ENCODE measurements around the gene IGSF23.

The IGSF23 gene

DNA sequence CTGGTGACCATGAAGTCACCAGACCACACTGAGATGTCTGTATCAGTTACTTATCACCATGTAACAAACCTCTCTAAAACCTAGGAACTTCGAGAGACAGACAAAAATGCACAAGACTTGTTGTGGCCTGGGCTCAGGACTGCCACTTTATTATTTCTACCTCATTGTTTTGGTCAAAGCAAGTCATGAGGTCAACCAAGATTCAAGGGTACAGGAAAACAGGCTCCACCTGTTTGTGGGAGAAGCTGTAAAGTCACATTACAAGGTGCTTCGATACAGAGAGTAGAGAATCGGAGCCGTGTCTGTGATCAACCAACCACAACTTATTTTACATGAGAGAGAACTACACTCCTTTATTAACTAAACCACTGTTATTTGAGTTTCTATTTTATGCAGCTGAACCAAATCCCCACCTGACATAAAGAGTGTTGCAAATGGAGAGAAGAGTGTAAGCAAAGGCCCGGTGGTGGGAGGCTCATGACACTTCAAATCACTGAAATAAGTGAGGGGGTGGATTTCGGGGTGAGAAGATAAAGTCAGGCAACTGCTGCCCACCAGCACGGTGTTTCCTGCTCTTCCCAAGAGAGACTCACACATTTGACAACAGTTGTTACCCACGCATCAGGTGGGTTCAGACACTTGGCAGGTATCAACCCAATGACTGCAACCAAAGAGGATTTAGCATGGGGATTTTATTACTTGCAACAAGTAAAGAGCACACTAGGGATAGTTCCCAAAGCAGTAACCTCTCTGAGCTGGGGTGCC is 39.0 kb upstream of the IGSF23 start:
- Histone ChIP-seq H3K4me1 (ENCODE audit: control insufficient read depth, insufficient read depth, low read length, poor library complexity, severe bottlenecking) (no peaks in the 10 kb centered on the region), H3K27me3 (replicated peaks; ENCODE audit: control insufficient read depth, insufficient read depth, low read length, poor library complexity, severe bottlenecking) (no peaks in the 10 kb centered on the region), H3K36me3 (ENCODE audit: control insufficient read depth, insufficient read depth, low read length) (no peaks in the 10 kb centered on the region), H3K27ac (ENCODE audit: insufficient read depth, low read length, poor library complexity, severe bottlenecking) (no peak overlapping the region), H3K9me3 (ENCODE audit: control insufficient read depth, low read length) (no peaks in the 10 kb centered on the region), H3K4me3 (ENCODE audit: insufficient read depth, low read depth, low read length, poor library complexity, severe bottlenecking) (no peak overlapping the region)
- DNase-seq: no peak

- H3K27ac ChIP-seq (ENCODE audit: insufficient read depth, low read length, poor library complexity, severe bottlenecking): no peak overlapping the region
- no peaks in the 10 kb centered on the region for H3K9me3 ChIP-seq (ENCODE audit: control insufficient read depth, low read length)
- no peak for DNase-seq
- no peak overlapping the region for H3K4me3 ChIP-seq (ENCODE audit: insufficient read depth, low read depth, low read length, poor library complexity, severe bottlenecking)
- no peaks in the 10 kb centered on the region for H3K4me1 ChIP-seq (ENCODE audit: control insufficient read depth, insufficient read depth, low read length, poor library complexity, severe bottlenecking)
- H3K36me3 ChIP-seq (ENCODE audit: control insufficient read depth, insufficient read depth, low read length): no peaks in the 10 kb centered on the region
- H3K27me3 ChIP-seq (replicated peaks; ENCODE audit: control insufficient read depth, insufficient read depth, low read length, poor library complexity, severe bottlenecking): no peaks in the 10 kb centered on the region
These were observed 38.2 kb upstream of the IGSF23 start for GRCh38 chr19:44575116-44575700.

DNA sequence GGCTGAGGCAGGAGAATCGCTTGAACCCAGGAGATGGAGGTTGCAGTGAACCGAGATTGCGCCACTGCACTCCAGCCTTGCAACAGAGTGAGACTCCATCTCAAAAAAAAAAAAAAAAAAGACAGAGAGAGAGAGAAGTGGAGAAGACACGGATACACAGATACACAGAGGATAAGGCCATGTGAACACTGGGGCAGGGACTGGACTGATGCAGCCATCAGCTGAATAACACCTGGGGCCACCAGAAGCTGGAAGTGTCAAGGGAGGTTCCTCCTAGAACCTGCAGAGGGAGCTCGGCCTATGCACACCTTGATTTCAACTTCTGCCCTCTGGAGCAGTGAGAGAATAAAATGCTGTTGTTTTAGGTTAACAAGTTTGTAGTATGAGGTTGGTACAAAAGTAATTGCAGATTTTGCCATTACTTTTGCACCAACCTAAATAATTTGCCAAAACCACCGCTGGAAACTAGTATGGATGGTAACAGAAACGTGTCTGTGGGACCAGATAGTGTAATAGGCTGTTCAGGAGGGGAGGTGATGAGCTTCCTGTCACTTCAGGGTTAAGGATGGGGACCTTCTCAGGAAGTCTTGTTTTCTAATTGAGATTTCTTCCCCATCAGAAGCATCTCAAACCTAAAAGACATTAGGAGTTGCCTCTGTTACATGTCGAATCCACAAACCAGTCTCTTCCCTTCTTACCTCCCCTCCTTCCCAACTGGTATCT is 36.4 kb upstream of the IGSF23 start:
- H3K4me1 ChIP-seq (ENCODE audit: control insufficient read depth, insufficient read depth, low read length, poor library complexity, severe bottlenecking): no peaks in the 10 kb centered on the region
- H3K27me3 ChIP-seq (replicated peaks; ENCODE audit: control insufficient read depth, insufficient read depth, low read length, poor library complexity, severe bottlenecking): no peaks in the 10 kb centered on the region
- H3K36me3 ChIP-seq (ENCODE audit: control insufficient read depth, insufficient read depth, low read length): no peaks in the 10 kb centered on the region
- no peaks in the 10 kb centered on the region for H3K9me3 ChIP-seq (ENCODE audit: control insufficient read depth, low read length)
- no peak overlapping the region for H3K27ac ChIP-seq (ENCODE audit: insufficient read depth, low read length, poor library complexity, severe bottlenecking)
- H3K4me3 ChIP-seq (ENCODE audit: insufficient read depth, low read depth, low read length, poor library complexity, severe bottlenecking): no peak overlapping the region
- no peak for DNase-seq

DNA sequence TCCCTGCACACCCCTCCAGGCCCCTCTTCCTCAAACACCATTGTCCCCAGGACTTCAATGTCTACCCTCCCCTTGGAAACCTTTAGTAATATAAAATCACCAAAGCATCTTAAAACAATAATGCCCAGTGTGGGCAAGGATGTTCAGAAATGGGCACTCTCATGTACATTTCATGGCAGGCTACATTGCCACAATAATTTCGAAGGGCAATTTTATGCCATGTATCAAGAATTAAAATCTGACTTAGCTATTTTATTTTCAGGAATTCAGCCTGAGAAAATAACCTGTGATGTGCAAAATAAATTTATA is 35.8 kb upstream of the IGSF23 start:
- Histone ChIP-seq H3K27me3 (replicated peaks; ENCODE audit: control insufficient read depth, insufficient read depth, low read length, poor library complexity, severe bottlenecking) (no peaks in the 10 kb centered on the region), H3K36me3 (ENCODE audit: control insufficient read depth, insufficient read depth, low read length) (no peaks in the 10 kb centered on the region), H3K4me3 (ENCODE audit: insufficient read depth, low read depth, low read length, poor library complexity, severe bottlenecking) (no peak overlapping the region), H3K9me3 (ENCODE audit: control insufficient read depth, low read length) (no peaks in the 10 kb centered on the region), H3K27ac (ENCODE audit: insufficient read depth, low read length, poor library complexity, severe bottlenecking) (no peak overlapping the region), H3K4me1 (ENCODE audit: control insufficient read depth, insufficient read depth, low read length, poor library complexity, severe bottlenecking) (no peaks in the 10 kb centered on the region)
- no peak for DNase-seq

DNA sequence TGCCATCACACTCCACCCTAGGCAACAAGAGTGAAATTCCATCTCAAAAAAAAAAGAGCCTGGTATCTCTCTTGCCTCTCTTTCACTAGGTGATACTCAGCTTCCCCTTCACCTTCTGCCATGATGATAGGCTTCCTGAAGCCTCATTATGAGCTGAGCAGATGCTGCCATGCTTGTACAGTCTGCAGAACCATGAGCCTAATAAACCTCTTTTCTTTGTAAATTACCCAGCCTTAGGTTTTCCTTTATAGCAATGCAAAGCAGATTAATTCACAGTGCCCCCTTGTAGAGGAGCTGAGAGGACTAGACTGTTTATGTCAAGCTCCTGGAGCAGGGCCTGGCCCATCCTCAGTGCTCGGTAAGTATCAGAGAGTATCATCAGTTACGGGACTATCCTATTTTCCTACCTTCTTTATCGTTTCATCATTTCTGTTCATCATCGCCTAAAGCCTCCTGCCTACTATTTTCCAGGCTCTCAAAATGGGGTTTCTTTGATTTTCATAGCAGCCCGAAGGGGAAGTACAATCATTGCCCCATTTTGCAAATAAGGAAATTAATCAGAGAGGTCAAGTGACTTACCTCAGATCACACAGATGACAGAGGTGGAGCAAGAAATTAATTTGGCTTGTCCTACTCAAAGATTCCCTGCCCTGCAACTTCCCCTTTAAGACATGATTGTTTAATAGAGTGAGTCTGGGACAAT is 33.5 kb upstream of the IGSF23 start:
- no peak overlapping the region for H3K4me3 ChIP-seq (ENCODE audit: insufficient read depth, low read depth, low read length, poor library complexity, severe bottlenecking)
- no peaks in the 10 kb centered on the region for H3K4me1 ChIP-seq (ENCODE audit: control insufficient read depth, insufficient read depth, low read length, poor library complexity, severe bottlenecking)
- no peak for DNase-seq
- H3K27ac ChIP-seq (ENCODE audit: insufficient read depth, low read length, poor library complexity, severe bottlenecking): no peak overlapping the region
- H3K9me3 ChIP-seq (ENCODE audit: control insufficient read depth, low read length): no peaks in the 10 kb centered on the region
- no peaks in the 10 kb centered on the region for H3K27me3 ChIP-seq (replicated peaks; ENCODE audit: control insufficient read depth, insufficient read depth, low read length, poor library complexity, severe bottlenecking)
- no peaks in the 10 kb centered on the region for H3K36me3 ChIP-seq (ENCODE audit: control insufficient read depth, insufficient read depth, low read length)

- Histone ChIP-seq H3K4me1 (ENCODE audit: control insufficient read depth, insufficient read depth, low read length, poor library complexity, severe bottlenecking) (no peaks in the 10 kb centered on the region), H3K27ac (ENCODE audit: insufficient read depth, low read length, poor library complexity, severe bottlenecking) (no peak overlapping the region), H3K27me3 (replicated peaks; ENCODE audit: control insufficient read depth, insufficient read depth, low read length, poor library complexity, severe bottlenecking) (no peaks in the 10 kb centered on the region), H3K36me3 (ENCODE audit: control insufficient read depth, insufficient read depth, low read length) (no peaks in the 10 kb centered on the region), H3K4me3 (ENCODE audit: insufficient read depth, low read depth, low read length, poor library complexity, severe bottlenecking) (no peak overlapping the region), H3K9me3 (ENCODE audit: control insufficient read depth, low read length) (no peaks in the 10 kb centered on the region)
- DNase-seq: no peak
These were observed 32.9 kb upstream of the IGSF23 start for GRCh38 chr19:44580366-44580895.

GRCh38 chr19:44581288-44581687 is 32.1 kb upstream of the IGSF23 start:
- Histone ChIP-seq H3K9me3 (ENCODE audit: control insufficient read depth, low read length) (no peaks in the 10 kb centered on the region), H3K36me3 (ENCODE audit: control insufficient read depth, insufficient read depth, low read length) (no peaks in the 10 kb centered on the region), H3K4me3 (ENCODE audit: insufficient read depth, low read depth, low read length, poor library complexity, severe bottlenecking) (no peak overlapping the region), H3K27ac (ENCODE audit: insufficient read depth, low read length, poor library complexity, severe bottlenecking) (no peak overlapping the region), H3K4me1 (ENCODE audit: control insufficient read depth, insufficient read depth, low read length, poor library complexity, severe bottlenecking) (no peaks in the 10 kb centered on the region), H3K27me3 (replicated peaks; ENCODE audit: control insufficient read depth, insufficient read depth, low read length, poor library complexity, severe bottlenecking) (no peaks in the 10 kb centered on the region)
- no peak for DNase-seq

DNA sequence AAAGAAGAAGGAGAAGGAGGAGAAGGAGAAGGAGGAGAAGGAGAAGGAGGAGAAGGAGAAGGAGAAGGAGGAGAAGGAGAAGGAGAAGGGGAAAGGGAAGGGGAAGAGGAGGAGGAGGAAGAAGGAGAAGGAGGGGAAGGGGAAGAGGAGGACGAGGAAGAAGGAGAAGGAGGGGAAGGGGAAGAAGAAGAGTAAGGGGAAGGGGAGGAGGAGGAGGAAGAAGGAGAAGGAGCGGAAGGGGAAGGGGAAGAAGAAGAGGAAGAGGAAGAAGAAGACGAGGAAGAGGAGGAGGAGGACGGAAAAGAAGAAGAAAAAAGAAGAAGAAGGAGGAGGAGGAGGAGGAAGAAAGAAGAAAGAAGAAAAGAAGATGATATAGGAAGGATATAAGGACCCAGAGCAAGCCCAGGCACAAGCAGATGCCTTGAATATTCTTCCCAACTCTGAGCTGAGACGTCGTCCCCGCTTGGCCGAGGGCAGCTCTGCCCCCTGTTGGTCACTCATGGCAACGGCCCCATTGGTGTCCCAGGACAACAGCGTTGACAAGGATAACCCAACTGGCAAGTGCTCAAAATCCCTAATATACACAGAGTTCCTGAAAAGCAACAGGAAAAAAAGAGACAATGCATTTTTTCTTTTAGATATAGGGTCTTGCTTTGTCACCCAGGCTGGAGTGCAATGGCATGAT is 30.6 kb upstream of the IGSF23 start:
- no peak for DNase-seq
- H3K36me3 ChIP-seq (ENCODE audit: control insufficient read depth, insufficient read depth, low read length): no peaks in the 10 kb centered on the region
- no peak overlapping the region for H3K4me3 ChIP-seq (ENCODE audit: insufficient read depth, low read depth, low read length, poor library complexity, severe bottlenecking)
- H3K27me3 ChIP-seq (replicated peaks; ENCODE audit: control insufficient read depth, insufficient read depth, low read length, poor library complexity, severe bottlenecking): no peaks in the 10 kb centered on the region
- H3K27ac ChIP-seq (ENCODE audit: insufficient read depth, low read length, poor library complexity, severe bottlenecking): no peak overlapping the region
- no peaks in the 10 kb centered on the region for H3K4me1 ChIP-seq (ENCODE audit: control insufficient read depth, insufficient read depth, low read length, poor library complexity, severe bottlenecking)
- no peaks in the 10 kb centered on the region for H3K9me3 ChIP-seq (ENCODE audit: control insufficient read depth, low read length)

DNA sequence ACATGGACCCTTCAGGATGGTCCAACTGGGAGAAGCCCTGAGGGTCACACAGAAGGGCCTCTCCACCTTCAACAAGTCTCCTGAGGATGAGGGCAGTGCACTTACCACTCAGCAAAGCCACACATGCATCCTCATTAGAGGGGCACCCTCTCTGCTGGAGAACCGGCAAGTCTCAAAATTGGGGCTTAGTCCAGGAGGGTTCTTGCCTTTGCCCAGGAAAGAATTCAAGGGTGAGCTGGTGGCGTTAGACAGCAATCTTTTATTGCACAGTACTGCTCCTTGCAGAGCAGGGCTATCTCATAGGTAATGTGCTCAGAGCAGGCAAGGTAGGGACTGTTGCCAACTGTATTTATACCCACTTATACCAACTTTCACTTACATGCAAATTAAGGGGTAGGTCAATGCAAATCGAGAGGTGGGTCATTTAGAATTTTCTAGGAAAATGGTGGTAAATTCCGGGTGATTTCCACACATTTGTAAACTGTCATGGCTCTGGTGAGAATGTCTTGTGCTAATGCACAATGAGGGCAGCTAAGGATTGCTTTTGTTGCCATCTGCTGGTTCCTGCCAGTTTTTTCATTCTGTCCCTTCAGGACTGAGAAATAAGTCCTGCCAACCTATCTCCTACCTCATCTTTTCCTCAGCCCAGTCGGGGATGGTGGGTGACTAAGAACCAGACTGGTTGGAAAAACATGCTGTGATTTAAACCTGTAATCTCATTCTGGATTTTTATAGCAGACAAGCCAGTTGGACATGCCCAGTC is 27.8 kb upstream of the IGSF23 start:
- no peaks in the 10 kb centered on the region for H3K36me3 ChIP-seq (ENCODE audit: control insufficient read depth, insufficient read depth, low read length)
- no peaks in the 10 kb centered on the region for H3K4me1 ChIP-seq (ENCODE audit: control insufficient read depth, insufficient read depth, low read length, poor library complexity, severe bottlenecking)
- no peak overlapping the region for H3K4me3 ChIP-seq (ENCODE audit: insufficient read depth, low read depth, low read length, poor library complexity, severe bottlenecking)
- H3K9me3 ChIP-seq (ENCODE audit: control insufficient read depth, low read length): no peaks in the 10 kb centered on the region
- no peak overlapping the region for H3K27ac ChIP-seq (ENCODE audit: insufficient read depth, low read length, poor library complexity, severe bottlenecking)
- H3K27me3 ChIP-seq (replicated peaks; ENCODE audit: control insufficient read depth, insufficient read depth, low read length, poor library complexity, severe bottlenecking): no peaks in the 10 kb centered on the region
- DNase-seq: no peak
